ENCODE results near the gene VPS26B.
"Not testable (repeated sequence)": the region's sequence is repeated elsewhere in the genome, so short reads cannot be mapped to it uniquely, and the experiment has no call there.

VPS26B gene

DNA sequence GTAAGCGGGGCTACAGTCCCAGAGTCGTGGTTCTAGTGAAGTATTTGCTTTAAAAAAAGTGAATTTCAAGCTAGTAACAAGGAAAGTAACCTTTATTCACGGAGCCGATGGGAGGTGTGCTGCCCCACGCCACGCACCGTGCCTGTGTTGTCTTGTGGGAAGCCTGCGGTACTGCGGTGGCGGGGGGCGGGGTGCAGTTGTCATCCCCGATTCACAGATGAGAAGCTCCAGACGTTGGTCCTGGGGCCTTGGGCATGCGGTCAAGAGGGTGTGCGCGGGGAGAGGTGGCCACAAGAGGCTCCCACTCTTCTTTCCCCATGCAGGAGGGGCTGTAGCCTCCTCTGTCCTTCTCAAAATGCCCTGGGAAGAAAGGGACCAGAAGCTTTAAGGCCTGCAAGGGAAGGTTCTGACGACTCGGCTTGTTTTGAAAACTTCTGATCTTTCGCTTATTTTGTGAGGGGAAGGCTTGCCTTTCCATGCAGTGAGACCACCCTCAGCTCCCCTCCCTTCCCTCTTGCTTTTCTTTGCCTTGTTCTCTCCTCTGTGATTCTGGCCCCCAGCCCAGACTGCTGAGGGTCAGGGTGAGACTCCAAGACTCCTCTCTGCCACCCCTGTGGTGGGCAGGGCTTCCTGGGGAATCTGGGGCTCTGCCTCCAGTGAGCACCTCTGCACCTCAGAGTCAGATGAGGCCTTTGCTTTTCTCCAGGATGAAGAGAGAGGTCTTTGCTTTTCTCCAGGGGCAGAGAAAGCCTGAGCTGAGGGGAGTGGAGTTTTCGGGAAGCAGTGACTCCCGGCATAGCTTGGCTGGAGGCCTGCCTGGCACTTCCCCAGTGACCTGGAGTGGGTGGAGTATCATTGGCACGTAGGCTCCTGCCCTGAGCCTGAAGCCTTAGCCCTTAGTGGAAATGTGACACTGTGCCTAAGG lies 57.9 kb downstream of the VPS26B start:
- DNase-seq = no peak

DNA sequence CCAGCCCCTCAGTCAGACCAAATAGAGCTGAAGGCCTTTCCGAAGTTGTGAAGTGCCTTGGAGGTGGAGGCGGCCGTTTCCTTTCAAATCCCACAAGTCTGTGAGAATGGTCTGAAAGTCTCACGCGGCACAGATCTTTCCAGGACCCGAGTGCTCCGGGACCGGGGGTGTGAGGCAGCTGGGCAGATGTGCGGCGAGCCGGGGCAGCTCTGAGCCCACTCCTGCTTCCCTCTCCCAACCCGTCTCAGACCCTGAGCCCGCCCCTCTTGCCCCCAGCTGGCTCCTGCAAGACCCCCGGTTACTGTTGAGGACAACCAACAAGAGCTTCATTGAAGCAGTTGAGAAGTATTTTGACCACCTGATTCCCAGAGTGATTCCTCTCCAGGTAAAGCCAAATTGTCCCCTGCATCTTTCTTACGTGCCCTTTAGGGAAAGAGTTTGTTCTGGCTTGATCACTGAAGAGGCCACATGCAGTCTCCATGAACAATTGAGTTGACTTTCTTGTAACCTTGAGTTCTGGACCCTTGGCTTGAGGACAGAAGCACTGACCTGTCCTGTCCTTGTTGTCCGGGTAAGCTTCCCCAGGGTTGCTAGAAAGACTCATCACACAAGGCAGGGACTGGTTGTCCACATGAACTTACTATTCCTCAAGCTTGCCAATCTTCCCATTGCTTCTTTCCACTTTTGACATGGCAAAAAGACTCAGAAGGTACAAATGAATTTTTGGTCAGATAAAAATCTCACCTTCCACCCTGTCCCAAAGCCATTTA lies 59.2 kb downstream of the VPS26B start:
- DNase-seq = no peak

DNA sequence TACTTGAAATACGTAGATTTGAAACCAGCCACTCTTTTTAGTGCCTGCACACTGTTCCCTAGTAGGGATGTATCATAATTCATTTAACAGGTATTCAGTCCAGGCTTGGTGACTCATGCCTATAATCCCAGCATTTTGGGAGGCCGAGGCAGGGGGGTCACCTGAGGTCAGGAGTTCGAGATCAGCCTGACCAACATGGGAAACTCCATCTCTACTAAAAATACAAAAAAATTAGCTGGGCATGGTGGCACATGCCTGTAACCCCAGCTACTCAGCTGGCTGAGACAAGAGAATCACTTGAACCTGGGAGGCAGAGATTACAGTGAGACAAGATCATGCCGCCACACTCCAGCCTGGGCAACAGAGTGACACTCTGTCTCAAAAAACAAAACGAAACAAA lies 59.9 kb downstream of the VPS26B start:
- not testable (repeated sequence) for DNase-seq

DNA sequence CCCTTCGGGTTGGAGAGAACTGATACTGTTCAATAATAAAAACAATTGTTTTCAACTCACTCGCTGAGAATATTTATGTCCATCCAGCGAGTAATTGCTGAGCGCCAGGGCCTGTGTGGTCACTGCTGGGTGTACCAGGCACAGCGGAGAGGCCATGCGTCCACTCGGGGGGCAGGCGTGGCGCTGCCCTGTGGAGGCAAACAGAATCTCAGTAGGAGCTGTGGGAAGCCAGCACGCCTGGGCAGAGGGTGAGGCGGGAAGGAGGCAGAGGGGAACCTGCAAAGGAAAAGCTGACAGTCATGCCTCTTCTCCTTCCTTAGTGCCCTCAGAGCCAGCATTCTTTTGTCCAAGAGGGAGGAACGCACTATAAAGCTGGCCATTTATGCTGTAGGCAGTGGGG lies 63.1 kb downstream of the VPS26B start:
- no peak for DNase-seq

- DNase-seq = no peak
These were observed 64.0 kb downstream of the VPS26B start for GRCh38 chr11:134288486-134288885.

GRCh38 chr11:134289167-134289566 lies 64.7 kb downstream of the VPS26B start:
- DNase-seq = no peak

- no peak for DNase-seq
These were observed 65.3 kb downstream of the VPS26B start for GRCh38 chr11:134289789-134290188.

DNA sequence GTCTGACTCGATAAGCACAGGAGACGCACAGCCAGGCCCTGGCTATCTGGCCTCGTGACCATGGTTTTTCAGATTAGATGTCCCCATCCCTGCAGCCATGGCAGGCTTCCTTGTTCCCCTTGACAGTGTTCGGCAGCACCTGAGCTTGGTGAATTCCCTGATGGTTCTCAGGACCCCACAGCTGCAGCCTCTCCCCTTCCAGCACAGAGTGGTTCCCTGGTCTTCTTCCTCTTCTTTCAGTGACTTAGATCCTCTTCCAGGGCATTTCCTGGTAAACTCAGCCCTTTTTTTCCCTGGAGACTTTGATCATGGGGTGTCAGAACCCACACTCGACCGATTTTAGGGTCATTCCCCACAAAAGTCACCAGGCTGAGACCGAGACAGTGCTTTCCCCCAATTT lies 66.2 kb downstream of the VPS26B start:
- DNase-seq = no peak

DNA sequence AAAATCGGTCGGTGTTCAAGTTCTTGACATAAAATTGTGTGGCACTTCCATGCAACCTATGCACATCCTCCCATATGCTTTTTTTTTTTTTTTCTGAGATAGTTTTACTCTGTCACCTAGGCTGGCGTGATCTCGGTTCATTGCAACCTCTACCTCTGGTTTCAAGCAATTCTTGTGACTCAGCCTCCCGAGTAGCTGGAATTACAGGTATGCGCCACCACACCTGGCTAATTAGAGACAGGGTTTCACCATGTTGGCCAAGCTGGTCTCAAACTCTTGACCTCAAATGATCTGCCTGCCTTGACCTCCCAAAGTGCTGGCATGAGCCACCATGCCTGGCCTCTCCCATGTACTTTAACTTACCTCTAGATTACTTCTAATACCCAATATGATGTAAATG lies 66.7 kb downstream of the VPS26B start:
- DNase-seq = no peak

GRCh38 chr11:134292661-134293060 lies 68.2 kb downstream of the VPS26B start:
- no peak for DNase-seq

DNA sequence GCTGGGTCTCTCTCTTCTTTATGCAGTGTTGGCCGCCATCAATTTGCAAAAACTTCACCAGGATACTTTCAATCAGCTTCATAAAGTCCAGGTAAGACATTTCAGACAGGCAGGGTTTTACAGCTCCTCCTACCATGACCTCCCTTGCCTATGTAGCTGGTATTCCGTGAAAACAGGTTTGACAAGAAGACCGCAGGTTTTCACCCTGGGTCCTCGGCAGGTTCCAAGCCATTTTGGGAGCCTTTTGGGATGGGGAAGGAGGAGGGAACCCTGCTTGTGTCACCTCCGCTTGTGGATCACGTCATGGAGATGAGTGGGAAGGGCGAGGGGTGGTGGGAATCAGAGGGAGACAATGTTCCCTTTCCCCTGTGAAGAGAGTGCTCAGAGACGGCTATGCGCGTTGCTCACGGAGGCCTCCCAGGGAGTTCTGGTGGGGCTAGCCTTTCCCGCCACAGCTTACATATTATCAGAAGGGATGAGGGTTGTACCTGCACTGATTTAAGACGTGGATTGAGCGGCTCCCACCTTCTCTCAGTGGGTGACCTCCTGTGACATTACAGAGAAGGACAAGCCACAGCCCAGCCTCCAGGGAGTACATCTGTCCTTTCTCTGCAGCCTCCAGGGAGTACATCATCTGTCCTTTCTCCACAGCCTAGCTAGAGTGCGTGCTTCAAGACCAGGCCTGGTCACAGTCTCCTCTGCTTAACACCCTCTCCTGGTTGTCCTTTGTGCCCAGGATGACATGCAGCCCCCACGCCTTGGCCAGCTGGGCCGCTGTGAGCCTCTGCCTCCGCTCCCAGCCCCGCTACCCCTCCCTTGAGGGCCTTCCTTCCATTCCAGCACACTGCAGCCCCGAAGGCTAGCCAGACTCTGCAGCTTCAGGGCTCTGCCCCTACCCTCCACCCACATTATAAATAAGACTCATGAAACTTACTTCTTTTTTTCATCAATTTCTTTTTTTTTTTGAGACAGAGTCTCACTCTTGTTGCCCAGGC lies 68.9 kb downstream of the VPS26B start:
- DNase-seq = no peak

- no peak for DNase-seq
These were observed 70.2 kb downstream of the VPS26B start for GRCh38 chr11:134294664-134295063.

Measured in central memory CD4-positive, alpha-beta T cell (primary cell).